A549 (cell line): ENCODE measurements around the gene B3GAT1.

Source experiments
- CBX2 ChIP-seq: fragments of 200-600 bp; sonication (generic); IDR thresholded peaks from 2 replicates; pipeline ENCODE4 v1.6.1; 2016; ENCODE audit warnings: low read depth, mild to moderate bottlenecking, borderline replicate concordance
- CTCF ChIP-seq: fragments of >200 bp; sonication (Bioruptor Twin); formaldehyde crosslinking; IDR thresholded peaks from 3 replicates; pipeline ENCODE4 v1.5.1; 2016
- EHMT2 ChIP-seq: fragments of 200-600 bp; sonication (generic); IDR thresholded peaks from 2 replicates; pipeline ENCODE4 v1.6.1; 2016; ENCODE audit warnings: antibody characterized with exemption, low read depth, mild to moderate bottlenecking, moderate library complexity
- MAX ChIP-seq: IDR thresholded peaks from 2 replicates; pipeline ENCODE4 v1.6.1; 2012
- PBX3 ChIP-seq: IDR thresholded peaks from 2 replicates; pipeline ENCODE4 v1.6.1; 2012
- POLR2A ChIP-seq: IDR thresholded peaks from 2 replicates; pipeline ENCODE4 v1.6.1; 2012; ENCODE audit warnings: mild to moderate bottlenecking, low read length
- RAD21 ChIP-seq, 2 experiments: fragments of >200 bp in 1 of 2; sonication (Bioruptor Twin) in 1 of 2; formaldehyde crosslinking in 1 of 2; IDR thresholded peaks in 1 of 2; conservative IDR thresholded peaks in 1 of 2; 2 replicates in 1 of 2; 3 replicates in 1 of 2; pipeline ENCODE4 v1.6.1; 2012 to 2018; ENCODE audit warnings: inconsistent platforms in 1 of 2
- REST ChIP-seq: fragments of 200-600 bp; sonication (generic); IDR thresholded peaks from 2 replicates; pipeline ENCODE4 v1.6.1; 2016; ENCODE audit warnings: antibody characterized with exemption, mild to moderate bottlenecking, moderate library complexity
- RFX5 ChIP-seq: fragments of 450-650 bp; IDR thresholded peaks from 2 replicates; pipeline ENCODE4 v1.7.1; 2014; ENCODE audit warnings: antibody characterized with exemption, mild to moderate bottlenecking, moderate library complexity
- USF2 ChIP-seq: fragments of 450-650 bp; IDR thresholded peaks from 2 replicates; pipeline ENCODE4 v1.6.1; 2014; ENCODE audit warnings: antibody characterized with exemption
- ZFP36 ChIP-seq: fragments of 450-650 bp; IDR thresholded peaks from 2 replicates; pipeline ENCODE4 v1.6.1; 2014; ENCODE audit warnings: borderline replicate concordance; ENCODE audit not compliant: partially characterized antibody

GRCh38 chr11:134346101-134346975 is 65.7 kb downstream of the B3GAT1 start:
- TF ChIP-seq CTCF (no peak), MAX (no peak), EHMT2 (no peak), RFX5 (no peak), USF2 (no peak), PBX3 (no peak), REST (no peak), RAD21 (conservative IDR thresholded peaks at IDR 0.05 in 1 of 2, IDR thresholded peaks at IDR 0.05 in 1 of 2) (no peak), POLR2A (no peak), CBX2 (no peak), ZFP36 (no peak)
